Hematopoietic multipotent progenitor cell (in vitro differentiated cells): ENCODE results near the gene FNIP1. TPM values are rescaled to one million over a fixed set of nuclear protein-coding genes. Genes with fewer than 3 reads are reported as not detected.
A peak's percentile ranks its signal among the peaks of the same experiment; 100 is the strongest.
"Not testable (repeated sequence)": the region's sequence is repeated elsewhere in the genome, so short reads cannot be mapped to it uniquely, and the experiment has no call there.

Experiments
- DNase-seq, 3 donors: peaks; one replicate each; pipeline ENCODE4 v3.0.0-alpha.2; 2011 to 2015; ENCODE audit warnings: low read depth in 2 of 3, low spot score in 2 of 3
- total RNA-seq: library from RNA; depleted of rRNA; stranded (reverse); fragments of >200 nt; gene quantifications from one replicate; pipeline ENCODE4 v1.2.3, GENCODE V29; 2012

Gene FNIP1
- total RNA-seq, 1 donor, result 45.8 TPM

DNA sequence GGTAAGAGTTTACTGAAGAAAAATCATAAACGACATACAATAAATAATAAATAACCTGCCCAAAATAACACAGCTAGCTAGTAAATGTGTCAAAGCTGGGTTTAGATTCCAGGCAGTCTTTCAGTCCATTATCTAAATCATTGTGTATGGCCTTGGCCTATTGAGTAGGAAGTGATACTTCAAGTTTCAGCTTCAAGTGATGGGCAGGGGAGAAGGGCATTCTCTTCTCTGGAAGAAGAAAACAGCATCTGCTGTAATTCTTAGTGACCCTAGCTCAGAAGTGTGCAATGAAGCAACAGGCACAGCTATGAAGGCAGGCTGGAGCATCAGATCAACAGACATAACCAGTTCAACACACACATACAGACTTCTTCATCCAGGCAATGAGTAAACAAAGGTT, 42.5 kb downstream of the FNIP1 start:
- no peak for DNase-seq

DNA sequence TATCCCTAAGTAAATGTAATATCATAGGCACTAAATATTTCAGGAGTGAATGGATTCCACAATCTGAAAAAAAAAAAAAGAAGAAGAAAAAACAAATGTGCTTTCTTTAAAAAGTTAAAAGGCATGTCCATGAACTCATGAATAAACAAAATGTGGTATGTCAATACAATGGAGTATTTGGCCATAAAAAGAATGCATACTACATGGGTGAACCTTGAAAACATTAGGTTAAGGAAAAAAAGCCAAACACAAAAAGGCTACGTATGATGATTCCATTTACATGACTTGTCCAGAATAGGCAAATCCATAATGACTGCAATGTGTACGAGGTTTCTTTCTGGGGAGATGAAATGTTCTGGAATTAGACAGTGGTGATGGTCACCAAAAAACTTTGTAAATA, 45.3 kb downstream of the FNIP1 start:
- DNase-seq, result no peak

DNA sequence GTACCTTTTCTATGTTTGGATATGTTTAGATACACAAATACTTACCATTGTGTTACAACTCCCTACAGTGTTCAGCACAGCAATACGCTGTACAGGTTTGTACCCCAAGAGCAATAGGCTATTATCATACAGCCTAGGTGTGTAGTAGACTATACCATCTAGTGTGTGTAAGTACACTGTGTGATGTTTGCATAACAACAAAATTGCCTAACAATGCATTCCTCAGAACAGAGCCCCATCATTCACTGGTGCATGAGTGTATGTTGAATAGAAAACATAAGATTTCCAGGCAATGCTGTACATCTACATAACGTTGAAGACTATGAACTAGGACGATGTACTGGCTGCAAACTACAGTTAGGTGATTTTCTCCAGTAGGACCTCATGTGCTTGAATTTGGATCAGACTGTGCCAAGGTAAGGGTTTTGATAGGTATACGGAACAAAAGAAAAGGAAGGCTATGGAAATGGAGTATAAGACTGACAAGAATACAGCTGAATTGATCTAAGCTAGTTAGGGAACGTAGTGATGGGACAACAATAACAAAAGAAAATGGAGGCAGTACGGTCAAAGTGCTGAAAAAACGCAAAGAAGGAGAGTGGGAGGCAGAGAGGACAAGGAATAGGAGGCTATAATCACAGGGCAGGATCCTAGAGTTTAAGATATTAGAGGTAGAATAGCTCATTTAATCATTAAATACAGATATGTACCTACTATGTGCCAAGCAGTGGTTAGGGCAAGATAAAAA, 46.9 kb downstream of the FNIP1 start:
- DNase-seq, result no peak

GRCh38 chr5:131749138-131749537, 47.7 kb downstream of the FNIP1 start:
- no peak for DNase-seq

- peak in 2 of 3 donors; percentile 75 to 93 for DNase-seq
Observed at GRCh38 chr5:131747180-131748105, 49.4 kb downstream of the FNIP1 start.

DNA sequence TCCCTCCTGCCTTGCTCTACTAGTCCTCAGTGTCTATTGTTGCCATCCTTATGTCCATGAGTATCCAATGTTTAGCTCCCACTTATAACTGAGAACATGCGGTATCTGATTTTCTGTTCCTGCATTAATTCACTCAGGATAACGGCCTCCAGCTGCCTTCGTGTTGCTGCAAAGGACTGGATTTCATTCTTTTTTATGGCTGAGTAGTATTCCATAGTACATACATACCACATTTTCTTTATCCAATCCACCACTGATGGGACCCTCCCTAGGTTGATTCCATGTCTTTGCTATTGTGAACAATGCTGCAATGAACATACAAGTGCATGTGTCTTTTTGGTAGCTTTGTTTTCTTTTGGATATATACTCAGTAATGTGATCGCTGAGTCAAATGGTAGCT, 50.4 kb downstream of the FNIP1 start:
- DNase-seq, result no peak

DNA sequence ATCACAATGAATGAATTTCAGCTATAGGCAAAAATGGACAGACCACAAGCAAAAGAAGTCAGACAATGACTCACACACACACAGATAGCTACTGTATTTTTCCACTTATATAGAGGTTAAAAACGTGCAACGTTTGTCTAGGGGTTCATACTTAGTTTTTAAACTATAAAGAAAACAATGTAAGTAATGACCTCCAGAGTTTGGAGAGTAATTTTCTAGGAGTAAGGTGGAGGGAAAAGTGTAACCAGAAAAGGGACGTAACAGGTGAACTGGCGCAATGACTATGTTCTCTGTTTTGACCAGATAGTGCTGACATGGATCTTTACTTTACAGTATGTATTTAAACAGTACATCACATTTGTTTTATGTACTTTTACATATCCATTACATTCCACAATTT, 51.1 kb downstream of the FNIP1 start:
- DNase-seq, result no peak

DNA sequence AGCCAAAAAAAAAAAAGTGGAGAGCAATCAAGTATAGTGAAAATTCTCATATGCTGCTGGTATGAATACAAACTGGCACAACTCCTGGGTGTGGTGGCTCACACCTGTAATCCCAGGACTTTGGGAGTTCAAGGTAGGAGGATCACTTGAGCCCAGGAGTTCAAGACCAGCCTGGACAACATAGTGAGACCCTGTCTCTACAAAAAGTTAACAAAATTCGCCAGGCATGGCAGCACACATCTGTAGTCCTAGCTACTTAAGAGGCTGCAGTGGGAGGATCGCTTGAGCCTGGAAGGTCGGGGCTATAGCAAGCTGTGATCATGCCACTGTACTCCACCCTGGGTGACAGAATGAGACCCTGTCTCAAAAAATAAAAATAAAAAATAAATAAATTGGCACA, 51.7 kb downstream of the FNIP1 start:
- no peak for DNase-seq

- DNase-seq, result no peak
Observed at GRCh38 chr5:131740477-131740876, 56.3 kb downstream of the FNIP1 start.

- DNase-seq, result no peak
Observed at GRCh38 chr5:131735393-131735792, 61.4 kb downstream of the FNIP1 start.

DNA sequence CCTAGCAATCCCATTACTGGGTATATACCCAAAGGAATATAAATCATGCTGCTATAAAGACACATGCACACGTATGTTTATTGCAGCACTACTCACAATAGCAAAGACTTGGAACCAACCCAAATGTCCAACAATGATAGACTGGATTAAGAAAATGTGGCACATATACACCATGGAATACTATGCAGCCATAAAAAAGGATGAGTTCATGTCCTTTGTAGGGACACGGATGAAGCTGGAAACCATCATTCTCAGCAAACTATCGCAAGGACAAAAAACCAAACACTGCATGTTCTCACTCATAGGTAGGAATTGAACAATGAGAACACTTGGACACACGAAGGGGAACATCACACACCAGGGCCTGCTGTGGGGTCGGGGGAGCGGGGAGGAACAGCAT, 61.9 kb downstream of the FNIP1 start:
- not testable (repeated sequence) for DNase-seq

GRCh38 chr5:131729292-131729691, 67.5 kb downstream of the FNIP1 start:
- DNase-seq, result not testable (repeated sequence)

GRCh38 chr5:131724089-131724488, 72.7 kb downstream of the FNIP1 start:
- DNase-seq, result not testable (repeated sequence)

- DNase-seq, result no peak
Observed at GRCh38 chr5:131720714-131721113, 76.1 kb downstream of the FNIP1 start.

GRCh38 chr5:131719564-131719963, 77.3 kb downstream of the FNIP1 start:
- no peak for DNase-seq

- no peak for DNase-seq
Observed at GRCh38 chr5:131718487-131719014, 78.3 kb downstream of the FNIP1 start.

- DNase-seq, result not testable (repeated sequence)
Observed at GRCh38 chr5:131717164-131717563, 79.7 kb downstream of the FNIP1 start.

DNA sequence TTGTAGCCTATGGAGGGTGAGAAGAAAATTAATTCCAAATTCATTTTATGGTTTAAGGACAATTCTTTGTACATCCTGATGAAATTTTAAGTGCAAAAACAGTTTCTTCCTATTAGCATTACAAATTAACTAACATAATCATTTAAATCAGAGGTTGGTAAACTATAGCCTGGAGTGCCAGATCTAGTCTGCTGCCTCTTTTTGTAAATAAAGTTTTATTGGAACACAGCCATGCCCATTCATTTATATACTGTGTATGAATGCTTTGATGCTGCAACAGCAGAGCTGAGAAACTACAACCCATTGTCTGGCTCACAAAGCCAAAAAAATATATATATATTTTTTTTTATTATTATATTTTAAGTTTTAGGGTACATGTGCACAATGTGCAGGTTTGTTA, 80.2 kb downstream of the FNIP1 start:
- no peak for DNase-seq

GRCh38 chr5:131710391-131710790, 86.4 kb downstream of the FNIP1 start:
- peak in 1 of 3 donors; percentile 11 for DNase-seq

- DNase-seq, result no peak
Observed at GRCh38 chr5:131709043-131709442, 87.8 kb downstream of the FNIP1 start.

DNA sequence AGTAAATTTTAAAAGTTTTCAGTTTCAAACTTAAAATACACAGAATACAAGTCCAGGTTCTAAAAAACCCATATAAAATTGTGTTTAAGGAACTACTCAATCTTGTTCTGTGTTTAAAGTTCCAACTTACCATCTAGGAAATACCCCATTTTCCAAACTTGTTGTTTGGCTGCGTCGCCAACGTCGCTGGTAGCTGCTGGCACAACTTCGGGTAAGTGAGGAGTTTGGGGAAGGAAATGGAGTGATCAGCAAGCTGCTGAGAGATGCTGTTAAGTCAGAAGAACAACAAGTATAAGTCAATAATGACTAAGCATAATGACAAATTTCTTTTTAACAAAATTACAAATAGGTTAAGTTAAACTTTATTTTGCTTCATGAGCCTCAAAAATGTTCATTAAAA, 90.5 kb downstream of the FNIP1 start:
- DNase-seq, result peak in 2 of 3 donors; percentile 63 to 84

DNA sequence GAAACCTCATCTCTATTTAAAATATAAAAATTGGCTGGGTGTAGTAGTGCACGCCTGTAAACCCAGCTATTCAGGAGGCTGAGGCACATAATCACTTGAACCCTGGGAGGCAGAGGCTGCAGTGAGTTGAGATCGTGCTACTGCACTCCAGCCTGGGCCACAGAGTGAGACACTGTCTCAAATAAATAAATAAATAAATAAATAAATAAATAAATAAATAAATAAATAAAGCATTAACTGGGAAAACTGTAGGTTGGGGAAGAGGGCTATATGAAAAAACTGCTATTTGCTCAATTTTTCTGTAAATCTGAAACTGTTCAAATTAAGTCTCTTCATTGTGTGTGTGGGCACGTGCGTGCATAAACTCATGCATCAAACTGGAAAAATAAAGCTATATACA, 101.9 kb downstream of the FNIP1 start:
- no peak for DNase-seq
